NCI-H1092 (cell line): ENCODE data around the gene NCAM1.
"Not testable (repeated sequence)": the region's sequence is repeated elsewhere in the genome, so short reads cannot be mapped to it uniquely, and the experiment has no call there.

ENCODE experiments used
- DNase-seq: peaks from one replicate; lab custom pipeline; 2025; lab: John Stamatoyannopoulos, UW

Gene NCAM1

GRCh38 chr11:113021111-113021510 is 59.9 kb downstream of the NCAM1 start:
- no peak for DNase-seq

- no peak for DNase-seq
Observed at GRCh38 chr11:113022262-113022661, 61.0 kb downstream of the NCAM1 start.

GRCh38 chr11:113023228-113023627 is 62.0 kb downstream of the NCAM1 start:
- DNase-seq = no peak

- DNase-seq = no peak
Observed at GRCh38 chr11:113023986-113024385, 62.8 kb downstream of the NCAM1 start.

GRCh38 chr11:113026778-113027177 is 65.6 kb downstream of the NCAM1 start:
- no peak for DNase-seq

- no peak for DNase-seq
Observed at GRCh38 chr11:113034576-113034975, 73.4 kb downstream of the NCAM1 start.

GRCh38 chr11:113035708-113036107 is 74.5 kb downstream of the NCAM1 start:
- DNase-seq = no peak

- DNase-seq = no peak
Observed at GRCh38 chr11:113043698-113044097, 82.5 kb downstream of the NCAM1 start.

- DNase-seq = no peak
Observed at GRCh38 chr11:113045146-113045545, 83.9 kb downstream of the NCAM1 start.

- DNase-seq = no peak
Observed at GRCh38 chr11:113046866-113047265, 85.6 kb downstream of the NCAM1 start.

GRCh38 chr11:113048820-113049768 is 87.9 kb downstream of the NCAM1 start:
- no peak for DNase-seq

GRCh38 chr11:113053042-113053441 is 91.8 kb downstream of the NCAM1 start:
- not testable (repeated sequence) for DNase-seq

- no peak for DNase-seq
Observed at GRCh38 chr11:113057038-113057437, 95.8 kb downstream of the NCAM1 start.

GRCh38 chr11:113059548-113059947 is 98.3 kb downstream of the NCAM1 start:
- no peak for DNase-seq

GRCh38 chr11:113065330-113065729 is 104.1 kb downstream of the NCAM1 start:
- no peak for DNase-seq

GRCh38 chr11:113072237-113072858 is 111.1 kb downstream of the NCAM1 start:
- no peak for DNase-seq

- DNase-seq = no peak
Observed at GRCh38 chr11:113073290-113073953, 112.2 kb downstream of the NCAM1 start.

GRCh38 chr11:113075586-113076095 is 114.4 kb downstream of the NCAM1 start:
- no peak for DNase-seq

GRCh38 chr11:113077379-113077778 is 116.2 kb downstream of the NCAM1 start:
- no peak for DNase-seq

- DNase-seq = peak; percentile 25
Observed at GRCh38 chr11:113082341-113082955, 121.2 kb downstream of the NCAM1 start.

- no peak for DNase-seq
Observed at GRCh38 chr11:113083571-113083970, 122.4 kb downstream of the NCAM1 start.

- DNase-seq = no peak
Observed at GRCh38 chr11:113084297-113084696, 123.1 kb downstream of the NCAM1 start.
